SKM-1 treated with dmso at 0.1 percent for 144 hours (cell line): ENCODE measurements around the gene TRIM59.

Source experiments
- DNase-seq: peaks from one replicate; lab custom pipeline; 2025; ENCODE audit not compliant: unreplicated experiment; lab: John Stamatoyannopoulos, UW

The TRIM59 gene

DNA sequence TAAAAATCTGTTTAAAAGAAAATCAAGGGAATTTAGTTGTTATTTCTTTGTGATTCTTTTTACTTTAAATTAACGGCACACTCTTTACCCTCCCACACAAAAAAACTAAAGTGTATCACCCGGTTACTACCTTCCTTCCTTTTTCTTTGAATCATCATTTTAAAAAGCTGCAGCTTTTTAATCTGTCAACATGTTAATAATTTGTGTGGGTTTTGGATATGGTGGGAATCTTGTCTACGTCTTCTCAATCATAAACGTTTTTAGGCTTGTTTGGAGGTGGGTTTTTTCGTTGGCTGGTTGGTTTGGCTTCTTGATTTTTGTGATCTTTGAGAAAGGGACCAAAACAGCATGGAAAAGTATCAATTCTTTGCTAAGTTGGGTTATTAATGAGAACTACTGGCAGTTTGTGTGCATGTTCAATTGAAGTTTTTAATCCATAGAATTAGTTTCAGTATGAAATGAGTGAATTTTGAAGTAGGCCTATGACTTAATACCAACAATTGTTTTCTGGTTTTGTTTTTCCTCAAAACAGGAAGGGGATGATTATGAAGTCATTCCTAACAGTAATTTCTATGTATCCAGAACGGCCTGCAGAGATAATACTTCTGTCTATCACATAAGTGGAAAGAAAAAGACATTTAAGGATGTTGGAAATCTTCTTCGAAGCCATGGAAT lies 45.7 kb downstream of the TRIM59 start:
- no peak for DNase-seq

DNA sequence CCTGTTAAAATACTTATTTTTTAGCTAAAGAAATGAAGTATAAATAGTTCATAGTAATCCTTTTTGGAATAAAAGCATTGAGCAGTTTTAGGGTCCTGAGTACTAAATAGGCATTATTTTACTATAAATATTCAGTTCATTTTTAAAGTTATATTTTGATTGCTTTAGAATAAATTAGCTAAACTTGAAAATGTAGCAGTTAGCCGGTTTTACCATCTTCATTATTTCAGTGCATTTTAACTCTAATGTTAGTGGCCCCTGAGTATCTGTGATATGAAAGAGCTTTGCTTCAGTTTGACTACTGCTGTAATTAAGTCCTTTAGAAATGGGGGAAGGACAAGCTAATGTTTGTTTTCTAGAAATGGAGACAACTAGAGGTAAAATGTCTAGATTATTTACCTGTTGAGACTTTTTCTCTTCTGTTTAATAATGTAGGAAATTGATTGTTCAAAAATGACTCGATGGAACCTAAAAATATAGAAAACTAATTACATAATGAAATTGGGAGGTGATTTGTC lies 46.5 kb downstream of the TRIM59 start:
- no peak for DNase-seq

DNA sequence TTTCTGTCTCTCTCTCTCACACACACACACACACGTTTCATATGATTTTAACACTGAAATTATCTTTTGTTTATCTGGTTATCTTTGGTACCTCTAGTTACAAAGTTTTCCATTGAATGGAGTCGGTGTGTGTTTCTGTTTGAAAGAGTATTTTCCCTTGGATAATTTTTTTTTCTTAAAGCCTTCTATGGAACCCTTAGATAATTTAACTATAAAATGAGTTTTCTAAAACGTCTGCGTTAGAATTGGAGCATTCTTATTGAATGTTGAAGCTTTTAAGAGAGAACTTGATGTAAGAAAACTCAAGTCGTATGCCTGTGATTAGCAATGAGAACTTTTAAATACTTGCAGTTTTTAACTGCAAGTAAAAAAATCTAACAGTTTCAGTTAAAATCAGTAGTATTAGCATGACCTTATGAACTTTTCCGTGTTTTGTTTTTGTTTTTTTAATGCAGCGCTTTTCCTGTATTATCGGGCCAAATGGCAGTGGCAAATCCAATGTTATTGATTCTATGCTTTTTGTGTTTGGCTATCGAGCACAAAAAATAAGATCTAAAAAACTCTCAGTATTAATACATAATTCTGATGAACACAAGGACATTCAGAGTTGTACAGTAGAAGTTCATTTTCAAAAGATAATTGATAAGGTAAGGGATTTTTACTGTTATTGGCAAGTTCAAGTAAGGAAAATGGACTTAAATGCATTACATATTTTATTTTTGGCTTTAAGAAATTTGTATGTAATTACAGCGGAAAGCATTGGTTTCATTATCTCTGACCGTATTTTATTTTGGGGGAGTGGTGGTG lies 47.2 kb downstream of the TRIM59 start:
- DNase-seq = no peak

DNA sequence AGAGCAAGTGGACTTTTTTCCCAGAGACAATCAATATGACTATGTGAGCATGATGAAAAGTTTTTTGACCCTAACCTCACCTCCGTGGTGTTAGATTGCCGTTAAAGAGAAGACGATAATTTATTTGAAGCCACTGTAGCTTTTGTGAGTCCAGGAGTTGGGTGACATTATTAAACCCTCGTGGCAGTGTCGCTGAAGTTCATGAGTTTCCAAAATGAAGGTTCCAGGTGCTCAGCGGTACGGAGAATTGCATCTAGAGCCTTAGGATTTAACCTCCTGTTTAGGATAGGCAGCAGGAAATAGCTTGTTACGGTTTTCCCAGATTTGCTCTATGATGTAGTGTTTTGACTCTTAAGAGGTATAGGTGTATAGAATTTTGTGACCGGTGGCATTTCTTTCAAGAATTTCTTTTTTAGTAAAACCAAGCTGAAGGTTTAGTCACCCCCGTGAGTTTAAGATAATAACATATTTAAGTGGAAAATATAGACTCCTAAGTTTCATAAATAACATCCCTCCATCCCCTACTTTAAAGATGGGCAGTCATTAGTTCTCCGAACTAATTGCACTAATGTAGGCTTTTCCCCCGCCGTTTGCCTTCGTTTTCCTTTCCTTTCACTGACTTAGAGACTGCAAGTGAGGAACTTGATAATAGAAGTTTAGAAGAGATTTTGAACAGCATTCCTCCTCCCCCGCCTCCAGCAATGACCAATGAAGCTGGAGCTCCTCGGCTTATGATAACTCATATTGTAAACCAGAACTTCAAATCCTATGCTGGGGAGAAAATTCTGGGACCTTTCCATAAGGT lies 48.1 kb downstream of the TRIM59 start:
- DNase-seq = peak; percentile 16

DNA sequence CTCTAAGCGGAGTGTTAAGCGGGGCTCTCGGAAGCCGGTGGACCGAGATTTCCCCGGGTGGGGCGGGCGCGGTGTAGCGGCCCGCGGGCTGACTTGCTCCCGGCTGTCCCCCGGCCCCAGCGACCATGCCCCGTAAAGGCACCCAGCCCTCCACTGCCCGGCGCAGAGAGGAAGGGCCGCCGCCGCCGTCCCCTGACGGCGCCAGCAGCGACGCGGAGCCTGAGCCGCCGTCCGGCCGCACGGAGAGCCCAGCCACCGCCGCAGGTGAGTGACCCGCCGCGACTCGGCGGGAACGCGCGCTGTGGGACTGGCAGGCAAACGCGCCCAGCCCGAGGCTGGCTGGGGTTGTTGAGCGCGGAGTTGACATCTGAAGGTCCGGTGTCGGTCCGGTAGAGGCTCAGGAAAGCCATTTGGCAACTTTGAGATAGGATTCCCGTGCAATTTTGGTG lies 48.9 kb downstream of the TRIM59 start:
- no peak for DNase-seq

DNA sequence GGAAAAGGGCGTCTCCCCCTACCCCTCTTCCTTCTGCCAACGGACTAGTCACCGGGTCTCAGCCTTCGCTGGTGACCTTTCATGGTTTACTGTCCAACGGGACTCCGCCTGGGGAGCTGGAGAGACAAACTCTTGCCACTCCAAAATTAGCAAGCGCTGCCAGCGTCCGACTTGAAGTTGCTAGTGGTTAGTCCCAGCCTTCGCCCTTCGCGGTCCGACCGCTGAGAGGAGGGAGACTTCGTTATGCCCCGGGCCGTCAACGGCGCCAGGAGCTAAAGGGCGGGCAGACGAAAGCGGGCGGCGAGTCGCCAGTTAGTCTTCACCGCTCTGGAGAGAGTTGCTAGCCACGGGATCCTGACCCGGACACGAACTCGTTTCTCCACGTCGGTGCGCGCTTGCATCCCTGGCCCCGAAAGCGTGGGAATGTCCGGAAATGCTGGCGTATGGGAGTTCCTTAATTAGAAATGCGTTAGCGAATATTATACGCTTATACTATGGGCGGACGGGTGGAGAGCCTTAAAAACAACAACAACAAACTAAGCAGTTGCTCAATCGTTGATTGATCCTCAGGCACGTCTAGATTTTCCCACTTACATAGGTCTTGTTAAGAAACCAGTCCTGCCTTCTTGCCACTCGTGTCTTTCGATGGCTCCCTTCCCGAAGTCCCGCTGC lies 49.4 kb downstream of the TRIM59 start:
- peak; percentile 41 for DNase-seq

DNA sequence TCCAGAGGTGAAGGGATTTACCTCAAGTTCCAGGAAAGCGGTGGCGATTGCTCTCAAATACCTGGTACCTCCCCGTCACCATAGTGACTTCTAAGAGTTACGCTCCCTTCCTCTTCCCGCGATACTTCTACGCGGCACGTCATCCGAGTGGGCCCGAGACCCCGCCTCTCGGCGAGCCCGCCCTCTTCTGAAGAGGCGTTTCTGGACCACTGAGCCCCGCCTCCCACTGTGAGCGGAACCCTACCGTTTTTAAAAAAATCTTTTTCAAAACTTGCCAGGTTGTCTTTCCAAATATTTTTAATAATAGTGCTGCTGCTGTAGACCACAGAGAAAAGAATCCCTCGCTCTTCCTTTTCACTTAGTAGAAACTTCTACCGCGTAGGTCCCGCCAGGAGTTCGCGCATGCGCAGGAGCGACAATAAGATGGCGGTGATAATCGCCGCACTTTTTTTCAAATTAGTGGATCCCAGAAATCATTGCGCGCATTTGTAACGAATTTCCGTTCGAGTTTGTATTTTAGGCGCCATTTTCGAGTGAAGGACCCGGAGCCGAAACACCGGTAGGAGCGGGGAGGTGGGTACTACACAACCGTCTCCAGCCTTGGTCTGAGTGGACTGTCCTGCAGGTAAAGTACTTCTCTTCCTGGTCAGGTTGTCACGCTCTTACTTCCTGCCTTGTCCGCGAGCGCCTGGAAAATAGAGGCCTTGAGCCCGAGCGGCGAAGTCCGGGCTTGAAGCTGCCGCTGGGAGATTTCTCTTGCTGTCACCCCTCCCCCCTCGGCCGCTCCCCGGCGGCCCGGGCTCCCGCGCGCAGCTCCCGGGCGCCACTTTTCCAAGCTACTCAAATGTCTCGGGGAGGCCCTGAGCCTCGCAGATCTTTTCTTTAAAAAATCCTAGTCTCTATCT lies 50.2 kb downstream of the TRIM59 start, which contains the start of the genes IFT80 and SMC4:
TSS of gene IFT80 (minus strand) at position 101 of the 905 bp plus-strand sequence. CDS start 14,625 bp downstream, outside the sequence.
TSS of gene SMC4 (plus strand) at position 526 of the 905 bp plus-strand sequence. CDS start 1,177 bp downstream, outside the sequence.
- peak; percentile 96 for DNase-seq

DNA sequence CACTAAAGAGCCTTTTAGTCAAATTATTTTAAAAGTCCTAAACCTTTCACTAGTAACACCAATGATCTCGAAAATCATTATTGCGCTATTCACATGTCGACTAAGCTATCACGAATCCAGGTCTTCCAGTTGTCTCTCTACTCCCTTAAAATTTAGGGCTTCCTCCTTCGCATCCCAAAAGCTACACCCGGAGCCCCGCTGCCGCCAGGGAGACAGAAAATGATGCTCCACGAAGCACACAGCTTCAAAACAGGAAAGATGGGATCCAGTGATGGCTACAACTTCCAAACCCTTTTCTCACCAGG lies 50.8 kb downstream of the TRIM59 start:
- peak; percentile 56 for DNase-seq

DNA sequence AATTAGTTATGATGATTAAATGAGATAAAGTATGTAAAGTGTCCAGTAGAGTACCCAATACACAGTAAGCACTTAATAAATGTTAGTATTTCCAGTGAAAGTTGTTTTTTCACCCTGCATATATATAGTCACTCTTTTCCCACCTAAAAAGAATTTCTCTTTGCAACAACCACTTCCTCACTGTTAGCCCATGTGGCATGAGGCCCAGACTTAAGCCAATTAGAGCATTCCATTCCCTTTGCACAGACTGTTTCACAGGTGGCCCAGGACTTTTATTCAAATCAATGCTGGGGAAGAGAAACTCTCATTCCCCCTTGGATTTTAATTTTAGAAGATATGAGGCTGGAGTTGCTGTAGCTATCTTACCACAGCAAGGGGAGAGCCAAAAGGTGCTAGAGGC lies 54.3 kb downstream of the TRIM59 start:
- no peak for DNase-seq

DNA sequence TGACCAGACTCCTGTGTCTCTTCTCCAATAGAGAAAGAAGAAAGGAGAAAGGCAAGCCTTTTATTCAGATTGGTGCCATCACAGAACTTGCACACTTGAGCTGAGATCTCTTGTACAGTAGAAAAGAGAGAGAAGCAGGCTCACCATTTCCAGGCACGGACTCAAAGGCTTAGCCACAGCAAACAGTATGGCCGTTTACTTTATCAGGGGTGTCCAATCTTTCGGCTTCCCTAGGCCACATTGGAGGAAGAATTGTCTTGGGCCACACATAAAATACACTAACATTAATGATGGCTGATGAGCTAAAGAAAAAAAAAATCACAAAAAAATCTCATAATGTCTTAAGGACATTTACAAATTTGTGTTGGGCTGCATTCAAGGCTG lies 55.6 kb downstream of the TRIM59 start:
- no peak for DNase-seq

DNA sequence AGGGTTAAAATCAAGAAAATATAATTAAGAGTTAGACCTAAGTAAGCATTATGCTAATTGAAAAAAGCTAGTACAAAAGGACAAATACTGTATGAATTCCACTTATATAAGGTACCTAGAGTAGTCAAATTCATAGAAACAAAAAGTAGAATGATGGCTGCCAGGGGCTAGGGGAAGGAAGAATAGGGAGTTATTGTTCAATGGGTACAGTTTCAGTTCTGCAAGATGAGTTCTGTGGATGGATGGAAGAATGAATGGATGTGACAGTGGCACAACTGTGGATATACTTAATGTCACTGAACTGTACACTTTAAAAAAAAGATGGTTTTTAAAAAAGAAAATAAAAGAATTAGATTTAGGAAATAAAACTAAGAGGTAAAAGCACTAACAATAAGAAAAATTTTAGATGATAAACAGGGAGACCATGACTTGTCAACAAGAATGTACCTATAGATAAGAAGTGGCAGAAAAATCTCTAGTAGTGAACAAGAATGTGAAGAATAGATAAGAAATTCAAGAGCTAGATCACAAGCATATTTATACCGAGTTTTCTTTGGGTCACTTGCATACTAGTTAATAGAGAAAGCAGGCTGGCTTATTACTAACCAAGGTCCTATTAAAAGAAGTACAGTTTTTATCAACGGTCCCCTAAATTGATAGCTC lies 56.1 kb downstream of the TRIM59 start:
- DNase-seq = no peak

DNA sequence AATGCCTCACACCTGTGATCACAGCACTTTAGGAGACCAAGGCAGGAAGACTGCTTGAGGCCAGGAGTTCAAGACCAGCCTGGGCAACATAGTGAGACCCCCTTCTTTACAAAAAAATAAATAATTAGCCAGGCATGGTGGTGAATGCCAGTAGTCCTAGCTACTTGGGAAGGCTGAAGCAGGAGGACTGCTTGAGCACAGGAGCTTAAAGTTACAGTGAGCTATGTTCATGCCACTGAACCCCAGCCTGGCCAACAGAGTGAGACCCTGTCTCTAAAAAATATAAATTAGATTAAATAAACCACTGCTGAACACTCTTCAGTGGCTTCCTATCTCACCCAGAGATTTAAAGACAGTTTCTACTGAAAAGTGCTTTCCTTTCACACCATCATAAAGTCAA lies 56.8 kb downstream of the TRIM59 start:
- no peak for DNase-seq

DNA sequence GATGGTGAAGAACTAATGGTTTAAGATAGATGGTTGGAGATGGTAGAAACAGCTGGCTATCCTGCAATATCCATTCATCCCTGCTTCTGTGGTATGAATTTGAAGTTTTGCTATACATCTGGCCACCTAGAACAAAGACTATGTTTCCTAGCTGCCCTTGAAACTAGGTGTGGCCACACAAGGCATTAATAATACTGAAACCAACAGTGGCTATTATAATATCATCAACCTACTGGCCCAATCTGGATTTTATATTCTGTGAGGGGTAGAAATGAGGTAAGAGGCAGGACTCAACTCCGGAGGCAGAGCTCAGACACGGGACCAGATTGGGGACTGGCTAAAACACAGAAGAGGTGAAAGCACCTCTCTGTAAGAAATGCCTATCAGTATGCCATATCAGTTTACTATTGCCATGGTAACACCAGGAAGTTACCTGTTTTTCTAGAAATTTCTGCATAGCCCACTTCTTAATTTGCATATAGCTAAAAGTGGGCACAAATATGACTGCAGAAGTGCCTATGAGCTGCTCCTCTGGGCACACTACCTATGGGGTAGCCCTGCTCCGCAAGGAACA lies 58.9 kb downstream of the TRIM59 start:
- no peak for DNase-seq
